ENCODE data around the gene LCN15. TPM values are rescaled to one million over a fixed set of nuclear protein-coding genes. Genes with fewer than 3 reads are reported as not detected.
"Not testable (repeated sequence)": the region's sequence is repeated elsewhere in the genome, so short reads cannot be mapped to it uniquely, and the experiment has no call there.

The LCN15 gene
- total RNA-seq, 1 donor from 2014 or later, result not detected

GRCh38 chr9:136756134-136756438, 8.2 kb downstream of the LCN15 start:
- no peaks in the 10 kb centered on the region for H3K36me3 Mint-ChIP-seq (ENCODE audit: unreplicated experiment)
- no peak for TF ChIP-seq CTCF (IDR thresholded peaks at IDR 0.05)
- no peak for DNase-seq (ENCODE audit: extremely low spot score, unreplicated experiment)
- no peak overlapping the region for H3K4me3 Mint-ChIP-seq (ENCODE audit: unreplicated experiment)
- peaks cover 16% of the 10 kb centered on the region for H3K27me3 Mint-ChIP-seq (ENCODE audit: unreplicated experiment)
- H3K4me1 Mint-ChIP-seq (ENCODE audit: unreplicated experiment), result no peaks in the 10 kb centered on the region
- H3K9me3 Mint-ChIP-seq (ENCODE audit: unreplicated experiment), result peaks cover 12% of the 10 kb centered on the region
- H3K27ac Mint-ChIP-seq (ENCODE audit: unreplicated experiment), result no peak overlapping the region

GRCh38 chr9:136755302-136756133, 8.8 kb downstream of the LCN15 start:
- not testable (repeated sequence) for H3K36me3 Mint-ChIP-seq (ENCODE audit: unreplicated experiment); H3K4me3 Mint-ChIP-seq (ENCODE audit: unreplicated experiment); H3K27ac Mint-ChIP-seq (ENCODE audit: unreplicated experiment)

GRCh38 chr9:136754626-136755301, 9.6 kb downstream of the LCN15 start:
- Mint-ChIP-seq H3K4me1 (ENCODE audit: unreplicated experiment) (no peaks in the 10 kb centered on the region), H3K27ac (ENCODE audit: unreplicated experiment) (no peak overlapping the region), H3K9me3 (ENCODE audit: unreplicated experiment) (peaks cover 12% of the 10 kb centered on the region), H3K27me3 (ENCODE audit: unreplicated experiment) (peaks cover 20% of the 10 kb centered on the region), H3K36me3 (ENCODE audit: unreplicated experiment) (no peaks in the 10 kb centered on the region), H3K4me3 (ENCODE audit: unreplicated experiment) (no peak overlapping the region)
- TF ChIP-seq CTCF (IDR thresholded peaks at IDR 0.05), result no peak
- DNase-seq (ENCODE audit: extremely low spot score, unreplicated experiment), result no peak

More at GRCh38 chr9:136755302-136756133, 8.8 kb downstream of the LCN15 start:
- not testable (repeated sequence) for H3K4me1 Mint-ChIP-seq (ENCODE audit: unreplicated experiment); DNase-seq (ENCODE audit: extremely low spot score, unreplicated experiment)
- Mint-ChIP-seq H3K9me3 (ENCODE audit: unreplicated experiment) (peaks cover 12% of the 10 kb centered on the region), H3K27me3 (ENCODE audit: unreplicated experiment) (peaks cover 19% of the 10 kb centered on the region)

- H3K36me3 Mint-ChIP-seq (ENCODE audit: unreplicated experiment), result no peaks in the 10 kb centered on the region
- no peak overlapping the region for H3K27ac Mint-ChIP-seq (ENCODE audit: unreplicated experiment)
- no peak for DNase-seq (ENCODE audit: extremely low spot score, unreplicated experiment)
- no peaks in the 10 kb centered on the region for H3K4me1 Mint-ChIP-seq (ENCODE audit: unreplicated experiment)
- peaks cover 12% of the 10 kb centered on the region for H3K9me3 Mint-ChIP-seq (ENCODE audit: unreplicated experiment)
- H3K27me3 Mint-ChIP-seq (ENCODE audit: unreplicated experiment), result peaks cover 20% of the 10 kb centered on the region
- no peak overlapping the region for H3K4me3 Mint-ChIP-seq (ENCODE audit: unreplicated experiment)
- no peak for TF ChIP-seq CTCF (IDR thresholded peaks at IDR 0.05)
Measured at GRCh38 chr9:136754059-136754572, 10.2 kb downstream of the LCN15 start.

- no peak for DNase-seq (ENCODE audit: extremely low spot score, unreplicated experiment)
- H3K27ac Mint-ChIP-seq (ENCODE audit: unreplicated experiment), result no peak overlapping the region
Measured at GRCh38 chr9:136753371-136754058, 10.8 kb downstream of the LCN15 start.

More at GRCh38 chr9:136753371-136754058, 10.8 kb downstream of the LCN15 start:
- Mint-ChIP-seq H3K4me1 (ENCODE audit: unreplicated experiment) (no peaks in the 10 kb centered on the region), H3K36me3 (ENCODE audit: unreplicated experiment) (no peaks in the 10 kb centered on the region), H3K4me3 (ENCODE audit: unreplicated experiment) (no peak overlapping the region), H3K27me3 (ENCODE audit: unreplicated experiment) (peaks cover 20% of the 10 kb centered on the region), H3K9me3 (ENCODE audit: unreplicated experiment) (peaks cover 12% of the 10 kb centered on the region)
- TF ChIP-seq CTCF (IDR thresholded peaks at IDR 0.05), result no peak
